Left renal pelvis (tissue), 4 donors: ENCODE measurements around the gene SLC39A11. TPM values are rescaled to one million over a fixed set of nuclear protein-coding genes. Genes with fewer than 3 reads are reported as not detected.
"Not testable (repeated sequence)": the region's sequence is repeated elsewhere in the genome, so short reads cannot be mapped to it uniquely, and the experiment has no call there.

Source experiments
- DNase-seq, 4 donors: peaks; one replicate each; pipeline ENCODE4 v3.0.0-alpha.2; 2013; ENCODE audit warnings: low read depth in 4 of 4, low spot score in 3 of 4
- polyA plus RNA-seq, 4 donors: library from polyadenylated mRNA; unstranded; fragments of 120-200 nt; gene quantifications; one replicate each; pipeline ENCODE4 v1.2.1, GENCODE V29; 2013; ENCODE audit not compliant: insufficient read length in 4 of 4

The SLC39A11 gene
- polyA plus RNA-seq, 4 donors = 11.7 to 28.4 (median 24.5) TPM

DNA sequence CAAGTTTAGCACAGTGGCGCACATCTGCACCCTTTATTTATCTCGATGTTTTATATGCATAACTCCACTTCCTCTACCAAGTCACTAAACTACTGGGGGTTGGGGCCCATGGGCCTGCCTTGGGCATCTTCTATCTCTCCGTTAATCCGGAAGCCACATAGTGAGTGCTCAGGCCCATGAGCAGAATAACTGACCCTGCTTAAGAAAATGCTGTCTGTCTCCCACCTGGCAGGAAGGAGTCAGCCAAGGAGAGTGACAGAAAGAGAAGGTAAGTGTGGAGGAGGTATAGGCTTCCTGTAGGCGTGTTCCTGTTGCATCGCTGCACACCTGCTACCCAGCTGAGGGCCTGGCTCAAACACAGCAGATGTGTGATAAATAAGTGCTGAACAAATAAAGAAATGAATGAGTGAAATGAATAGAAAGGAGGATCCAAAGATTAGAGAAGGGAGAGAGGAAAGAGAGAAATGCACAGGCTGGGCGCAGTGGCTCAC, 320.1 kb downstream of the SLC39A11 start:
- DNase-seq = no peak

DNA sequence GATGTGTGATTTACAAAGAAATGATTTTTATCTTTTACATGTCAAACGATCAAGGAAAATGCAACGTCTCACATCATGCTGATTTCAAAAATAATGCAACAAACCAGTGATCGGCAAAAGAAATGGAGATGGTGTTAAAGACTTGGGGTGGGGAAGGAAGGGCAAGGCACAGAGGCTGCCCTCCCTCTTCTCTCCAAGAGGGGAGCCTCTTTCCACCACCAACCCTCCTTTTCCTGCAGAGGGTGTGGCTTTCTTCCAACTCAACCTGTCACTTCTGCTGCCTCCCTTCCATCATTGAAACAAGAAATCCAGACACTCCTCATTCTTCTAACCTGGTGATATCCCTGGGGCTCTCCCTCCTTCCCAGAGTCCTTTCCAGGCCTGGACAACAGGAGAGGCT, 320.8 kb downstream of the SLC39A11 start:
- no peak for DNase-seq

DNA sequence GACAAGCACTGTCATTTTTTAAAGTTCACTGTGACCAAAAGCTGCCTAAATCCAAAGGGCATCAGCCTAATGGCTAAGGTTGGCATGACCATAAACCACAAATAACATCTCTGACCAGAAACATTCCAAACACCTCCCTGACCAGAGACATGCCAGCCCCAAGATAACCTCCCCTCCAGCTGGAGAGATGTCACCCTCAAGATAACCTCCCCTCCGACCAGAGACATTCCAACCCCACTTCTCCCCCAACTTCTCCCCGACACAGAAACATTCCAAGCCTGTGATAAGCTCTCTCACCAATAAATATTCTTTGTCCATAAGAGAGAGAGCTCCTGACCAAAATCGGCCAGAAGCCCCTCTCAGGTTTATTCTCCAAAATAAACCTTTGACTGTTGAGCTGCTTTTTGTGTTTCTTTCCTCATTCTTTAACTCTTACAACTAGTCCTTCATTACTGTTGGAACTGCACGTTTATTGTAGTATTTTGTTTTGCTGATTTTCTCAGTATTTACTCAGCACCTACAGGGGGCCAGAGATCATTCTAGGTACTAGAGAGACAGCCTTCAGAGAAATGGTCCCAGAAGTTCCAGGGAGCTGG, 325.6 kb downstream of the SLC39A11 start:
- no peak for DNase-seq

DNA sequence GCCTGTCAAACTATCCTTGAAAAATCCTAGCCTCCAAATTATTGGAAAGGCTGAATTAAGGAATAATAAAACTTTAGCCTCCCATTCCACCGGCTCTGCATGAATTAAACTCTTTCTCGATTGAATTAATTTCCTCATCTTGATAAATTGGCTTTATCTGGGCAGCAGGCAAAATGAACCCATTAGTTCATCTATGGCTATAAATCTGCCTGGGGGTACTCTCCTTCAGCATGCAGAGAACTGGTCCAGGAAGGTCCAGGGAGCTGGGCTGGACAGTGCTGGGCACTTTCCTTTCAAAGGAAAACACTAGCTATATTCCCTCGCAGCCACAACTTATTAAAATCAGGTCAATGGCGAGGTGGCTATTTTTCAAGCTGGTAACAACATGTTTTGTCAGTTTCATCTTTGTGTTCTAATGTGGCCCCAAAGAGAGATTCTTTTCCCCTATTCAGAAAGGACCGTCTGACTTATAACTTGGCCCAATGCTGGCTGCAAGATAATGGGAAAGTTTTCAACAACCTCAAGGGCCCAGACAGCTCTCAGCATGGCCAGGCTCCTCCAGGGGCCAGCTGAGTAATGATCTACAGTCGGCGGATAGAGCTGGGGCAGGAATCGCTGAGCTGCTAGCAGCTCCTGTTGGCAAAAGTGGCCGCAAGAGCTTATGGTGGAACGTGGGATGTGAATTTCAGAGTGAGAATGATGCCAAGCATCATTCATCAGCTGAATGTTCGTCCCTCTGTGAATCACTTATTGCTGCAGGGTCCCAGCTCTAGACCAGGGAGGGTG, 326.9 kb downstream of the SLC39A11 start:
- no peak for DNase-seq

DNA sequence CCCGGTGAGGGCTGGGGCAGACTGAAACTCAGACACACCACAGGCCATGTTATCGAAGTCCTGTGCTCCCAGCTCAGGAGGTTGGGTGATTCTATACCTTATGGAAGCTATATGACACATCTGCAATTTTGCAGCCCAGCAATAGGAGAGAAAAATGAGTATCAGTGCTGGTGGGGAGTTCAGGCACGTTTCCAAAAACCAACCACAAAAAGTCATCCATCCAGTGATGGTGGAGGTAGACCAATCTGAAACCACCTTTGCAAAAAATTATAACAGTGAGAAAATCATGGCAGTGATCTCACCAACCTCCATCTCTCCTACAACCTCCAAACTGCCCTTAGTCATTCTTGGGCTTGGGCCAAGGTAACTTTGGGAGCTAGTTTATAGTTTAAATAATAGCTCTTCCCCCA, 327.9 kb downstream of the SLC39A11 start:
- DNase-seq = no peak

DNA sequence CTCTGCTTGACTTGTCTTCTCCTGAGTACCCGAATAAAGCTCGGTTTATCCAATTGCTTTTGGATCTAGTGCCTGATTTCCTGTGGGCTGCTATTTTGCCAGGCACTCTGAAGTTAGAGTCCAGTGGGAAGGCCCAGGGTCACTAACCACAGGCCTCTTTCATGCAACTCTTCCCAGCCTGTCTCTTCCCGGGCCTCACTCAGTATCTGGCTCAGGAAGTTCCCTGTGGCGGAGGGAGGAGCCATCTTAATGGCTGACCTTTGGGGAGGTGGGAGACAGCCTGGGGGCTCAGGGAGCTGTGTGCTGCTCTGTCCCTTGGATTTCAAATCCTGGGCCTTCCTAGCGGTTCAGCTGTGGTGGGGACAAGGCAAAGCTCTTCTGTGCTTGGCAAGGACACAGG, 328.5 kb downstream of the SLC39A11 start:
- DNase-seq = no peak

DNA sequence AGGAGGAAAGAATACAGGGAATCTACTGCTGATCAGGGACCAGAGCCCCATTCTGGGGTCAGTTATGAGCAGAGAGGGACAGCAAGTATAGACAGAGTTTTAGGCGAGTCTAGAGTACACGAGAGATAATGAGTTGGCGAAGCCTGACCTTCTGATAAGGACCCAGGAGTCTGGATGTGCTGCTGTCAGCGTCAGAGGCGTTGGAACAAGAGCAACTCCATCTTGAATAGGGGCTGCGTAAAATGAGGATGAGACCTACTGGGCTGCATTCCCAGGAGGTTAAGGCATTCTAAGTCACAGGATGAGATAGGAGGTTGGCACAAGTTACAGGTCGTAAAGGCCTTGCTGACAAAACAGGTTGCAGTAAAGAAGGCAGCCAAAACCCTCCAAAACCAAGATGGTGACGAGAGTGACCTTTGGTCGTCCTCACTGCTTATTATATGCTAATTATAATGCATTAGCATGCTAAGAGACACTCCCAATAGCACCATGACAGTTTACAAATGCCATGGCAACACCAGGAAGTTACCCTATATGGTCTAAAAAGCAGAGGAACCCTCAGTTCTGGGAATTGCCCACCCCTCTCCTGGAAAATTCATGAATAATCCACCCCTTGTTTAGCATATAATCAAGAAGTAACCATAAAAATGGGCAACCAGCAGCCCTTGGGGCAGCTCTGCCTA, 330.5 kb downstream of the SLC39A11 start:
- not testable (repeated sequence) for DNase-seq

DNA sequence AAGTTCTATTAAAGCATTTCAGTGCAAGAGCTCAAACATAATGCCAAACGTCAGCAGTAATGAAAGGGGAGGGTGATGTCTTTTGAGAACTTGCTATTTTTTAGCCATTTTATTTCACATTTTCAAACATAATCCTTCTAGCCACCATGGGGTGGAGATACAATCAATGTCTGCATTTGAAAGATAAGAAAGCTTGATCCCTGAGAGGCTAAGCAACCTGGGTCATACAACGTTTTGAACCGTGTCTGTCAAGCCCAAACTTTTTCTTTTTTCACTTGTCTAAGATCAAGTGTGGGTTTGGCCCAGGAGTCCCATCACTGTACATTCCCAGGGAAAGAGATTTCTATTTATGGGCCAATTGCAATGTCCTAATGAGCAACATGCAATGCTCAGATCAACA, 331.1 kb downstream of the SLC39A11 start:
- DNase-seq = no peak

DNA sequence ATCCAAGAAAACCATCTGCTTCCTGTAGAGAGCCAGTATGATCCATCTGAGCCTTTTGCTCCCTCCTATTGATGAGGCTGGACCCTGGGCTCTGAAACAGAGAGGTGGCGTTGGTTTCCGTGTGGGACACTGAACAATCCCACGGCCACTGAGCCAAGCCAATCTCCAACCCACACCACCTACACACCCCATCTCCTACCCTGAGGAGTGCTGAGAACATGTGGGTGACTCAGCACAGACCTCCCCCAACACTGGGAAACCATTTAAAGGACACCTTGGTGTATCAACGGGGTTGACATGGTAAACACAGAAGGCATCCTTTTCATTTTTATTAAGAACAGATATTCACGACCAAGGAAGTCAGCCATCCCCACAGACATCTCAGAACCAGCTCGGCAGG, 332.1 kb downstream of the SLC39A11 start:
- DNase-seq = no peak

DNA sequence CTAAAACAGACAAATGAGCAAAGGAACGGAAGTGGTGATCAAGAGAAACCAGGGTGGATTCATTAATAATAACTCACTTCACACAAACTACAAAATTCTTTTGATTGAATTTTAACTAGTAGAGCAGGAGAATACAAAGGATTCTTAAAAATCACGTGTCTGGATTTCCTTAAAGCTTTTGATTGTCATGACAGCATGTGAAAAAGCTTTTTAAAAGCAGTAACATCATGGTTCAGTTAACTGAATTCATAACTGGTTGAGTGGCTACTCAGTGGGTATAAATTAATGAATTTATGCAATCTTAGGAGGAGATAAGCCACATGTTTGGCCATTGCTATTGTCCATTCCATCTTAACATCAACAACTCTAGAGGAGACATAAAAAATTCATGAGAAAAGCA, 333.2 kb downstream of the SLC39A11 start:
- DNase-seq = no peak

DNA sequence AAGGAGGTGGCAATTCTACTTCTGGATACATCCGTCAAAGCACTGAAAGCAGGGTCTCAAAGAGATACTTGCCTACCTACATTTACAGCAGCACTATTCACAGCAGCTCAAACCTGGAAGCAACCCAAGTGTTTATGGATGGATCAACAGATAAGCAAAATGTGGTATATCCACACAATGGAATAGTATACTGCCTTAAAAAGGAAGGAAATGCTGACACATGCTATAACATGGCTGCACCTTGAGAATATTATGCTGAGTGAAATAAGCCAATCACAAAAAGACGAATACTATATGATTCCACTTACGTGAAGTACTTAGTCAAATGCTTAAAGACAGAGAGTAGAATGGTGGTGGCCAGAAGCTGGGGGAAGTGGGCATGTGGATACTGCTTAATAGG, 336.2 kb downstream of the SLC39A11 start:
- DNase-seq = no peak

DNA sequence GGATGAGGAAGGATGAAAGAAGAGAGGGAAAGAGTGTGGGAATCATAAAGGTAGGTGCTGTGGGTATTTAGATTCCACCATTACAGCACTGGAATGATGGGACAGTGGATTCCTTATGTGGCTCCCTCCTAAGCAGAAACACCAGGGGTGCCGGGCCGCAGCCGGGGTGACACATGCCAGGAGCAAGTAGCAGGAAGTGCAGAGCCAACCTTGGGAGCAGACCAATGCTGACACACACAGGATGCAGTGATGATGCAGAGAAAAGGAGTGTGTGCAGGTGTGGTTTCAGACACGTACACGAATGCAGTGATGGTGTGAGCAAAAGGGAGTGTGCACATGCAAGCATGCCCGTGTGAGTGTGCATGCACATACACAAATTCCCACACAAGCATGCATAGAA, 338.0 kb downstream of the SLC39A11 start:
- no peak for DNase-seq

DNA sequence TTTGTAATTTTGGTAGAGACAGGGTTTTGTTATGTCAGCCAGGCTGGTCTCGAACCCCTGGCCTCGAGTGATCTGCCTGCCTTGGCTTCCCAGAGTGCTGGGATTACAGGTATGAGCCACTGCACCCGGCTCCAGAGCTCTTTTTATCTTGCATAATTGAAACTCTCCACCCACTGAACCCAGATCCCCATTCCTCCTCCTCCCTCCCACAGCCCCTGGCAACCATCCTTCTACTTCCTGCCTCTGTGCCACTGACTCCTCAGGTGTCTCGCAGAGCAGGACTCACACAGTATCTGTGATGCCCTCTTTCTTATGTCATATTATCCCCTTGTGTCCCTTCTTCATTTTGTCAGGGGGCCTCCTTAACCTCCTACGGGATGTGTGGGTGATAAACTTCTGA, 340.7 kb downstream of the SLC39A11 start:
- no peak for DNase-seq

DNA sequence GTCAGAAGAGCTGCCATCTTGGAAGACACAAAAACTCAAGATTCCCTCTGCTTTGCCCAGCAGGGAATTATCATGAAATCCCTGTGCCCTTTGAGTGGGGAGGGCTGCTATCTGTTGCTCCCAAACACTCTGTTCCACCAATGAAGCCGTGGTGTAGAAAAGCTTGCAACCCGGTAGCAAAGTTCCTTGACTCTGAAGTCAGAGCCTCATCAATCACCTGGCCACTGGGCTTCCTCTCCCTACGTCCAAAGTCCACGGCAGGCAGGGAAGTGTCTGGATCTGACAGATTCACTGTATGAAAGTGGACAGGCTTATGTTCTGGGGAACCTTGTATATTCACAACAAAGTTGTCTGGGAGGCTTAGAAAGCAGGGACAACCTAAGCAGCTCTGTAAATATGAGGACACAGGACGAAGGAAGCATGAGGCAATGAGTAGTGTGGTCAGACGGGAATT, 343.3 kb downstream of the SLC39A11 start:
- no peak for DNase-seq

DNA sequence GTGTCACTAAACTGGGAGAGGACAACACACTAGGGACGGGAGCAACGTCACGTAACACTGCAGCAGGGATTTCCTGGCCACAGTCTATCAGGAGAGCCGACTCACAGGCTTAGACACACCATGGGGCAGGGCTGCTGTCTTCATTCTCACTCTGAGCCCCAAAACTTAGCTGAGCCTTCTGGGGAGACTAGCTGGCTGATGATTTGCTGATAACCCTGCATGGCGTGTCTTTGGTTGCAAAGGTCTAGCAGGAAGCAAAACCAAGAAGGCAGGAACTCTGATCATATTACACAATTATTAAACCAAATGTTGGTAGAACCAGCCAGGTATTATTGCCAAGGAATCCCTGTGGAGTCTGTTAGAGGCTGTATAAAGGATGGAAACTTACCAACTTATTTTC, 345.0 kb downstream of the SLC39A11 start:
- DNase-seq = no peak

DNA sequence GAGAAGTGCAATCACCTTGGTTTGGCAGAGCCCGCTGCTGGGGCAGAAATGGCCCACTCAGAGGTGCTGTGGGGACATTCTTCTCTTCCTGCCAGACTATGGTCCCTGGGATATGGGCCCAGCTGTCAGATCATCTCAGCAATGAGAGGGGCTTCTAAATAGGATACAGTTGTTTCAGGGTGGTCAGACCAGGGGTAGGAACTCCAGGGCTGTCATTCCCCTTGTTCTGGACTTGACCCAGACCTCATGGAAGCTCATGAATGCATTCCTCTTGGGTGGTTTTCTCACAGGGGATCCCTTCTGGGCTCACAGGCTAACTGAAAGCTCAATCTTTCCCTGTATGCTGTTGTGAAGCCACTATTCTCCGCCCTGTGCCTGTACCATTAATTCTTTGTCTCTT, 347.2 kb downstream of the SLC39A11 start:
- DNase-seq = no peak

DNA sequence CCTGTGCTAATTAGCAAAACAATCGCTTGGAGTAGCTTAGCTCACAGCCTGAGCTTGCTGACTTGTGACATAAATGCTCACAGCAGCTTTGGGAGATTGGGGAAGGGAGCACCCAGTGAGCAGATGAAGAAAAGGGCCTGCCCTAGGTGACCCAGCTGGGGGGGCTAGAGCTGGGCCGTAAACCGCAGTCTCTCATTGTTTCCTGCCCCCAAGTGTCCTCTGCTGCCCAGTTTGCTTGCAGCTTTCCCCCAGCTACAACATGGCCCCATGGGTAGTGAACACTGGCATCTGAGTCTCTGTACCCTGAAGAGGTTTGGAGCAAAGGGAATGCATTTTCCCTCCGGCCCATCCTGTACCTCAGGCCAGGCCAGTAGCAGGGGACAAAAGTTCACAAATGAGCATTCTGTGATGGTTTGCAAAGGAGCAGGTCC, 349.4 kb downstream of the SLC39A11 start:
- DNase-seq = no peak

DNA sequence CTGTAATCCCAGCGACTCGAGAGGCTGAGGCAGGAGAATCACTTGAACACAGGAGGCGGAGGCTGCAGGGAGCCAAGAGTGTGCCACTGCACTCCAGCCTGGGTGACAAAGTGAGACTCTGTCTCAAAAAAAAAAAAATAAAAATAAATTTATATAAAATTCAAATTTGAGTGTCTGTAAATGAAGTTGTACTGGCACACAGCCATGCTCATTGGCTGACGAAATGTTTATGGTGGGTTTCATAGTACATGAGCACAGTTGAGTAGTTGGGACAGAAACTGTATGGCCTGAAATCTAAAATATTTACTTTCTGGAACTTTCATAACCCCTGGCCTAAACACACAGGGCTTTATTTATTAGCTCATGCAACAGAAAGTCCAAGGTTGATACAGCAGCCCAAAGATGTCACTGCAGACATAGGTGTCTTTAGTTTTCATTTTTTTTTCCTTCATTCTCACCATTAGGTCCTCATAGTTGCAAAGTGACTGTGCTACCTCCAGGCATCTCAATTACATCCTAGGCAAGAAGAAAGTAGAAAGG, 355.3 kb downstream of the SLC39A11 start:
- DNase-seq = no peak

DNA sequence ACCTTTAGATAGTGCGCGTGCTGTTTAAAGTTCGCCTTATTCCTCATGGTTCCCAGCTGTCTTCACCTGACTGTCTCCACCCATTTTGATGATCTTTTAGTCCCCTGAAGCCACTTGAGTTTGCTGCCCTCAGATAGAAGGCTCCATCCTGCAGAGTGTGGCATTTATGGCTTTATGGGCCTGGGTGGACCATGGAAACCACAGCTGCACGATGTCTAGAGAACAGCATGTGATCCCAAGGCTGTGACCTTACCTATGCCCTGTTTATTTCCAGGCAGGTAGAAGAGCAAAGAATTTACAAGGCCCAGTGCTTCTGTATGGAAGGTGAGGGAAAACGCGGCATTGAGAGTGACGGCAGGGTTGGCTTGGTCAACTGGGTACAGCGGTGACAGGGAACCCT, 356.9 kb downstream of the SLC39A11 start:
- no peak for DNase-seq

DNA sequence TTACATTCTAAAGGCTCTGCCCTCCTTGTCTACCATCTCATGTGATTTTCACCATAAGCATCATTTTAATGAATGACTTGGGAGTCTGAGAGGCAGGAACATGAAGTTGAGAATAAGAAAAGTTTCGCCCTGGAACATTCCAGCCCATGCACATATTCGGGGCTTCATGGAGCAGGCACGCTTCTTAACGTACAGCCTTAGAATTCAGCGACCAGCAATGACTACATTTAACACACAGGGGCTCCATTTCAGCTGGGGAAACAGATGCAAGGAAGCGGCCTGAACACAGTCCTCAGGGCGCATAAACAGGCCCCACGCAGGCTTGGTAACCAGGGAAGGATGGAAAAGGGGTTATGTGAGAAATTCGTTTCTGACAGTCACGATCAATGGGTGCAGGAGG, 357.4 kb downstream of the SLC39A11 start:
- DNase-seq = no peak

DNA sequence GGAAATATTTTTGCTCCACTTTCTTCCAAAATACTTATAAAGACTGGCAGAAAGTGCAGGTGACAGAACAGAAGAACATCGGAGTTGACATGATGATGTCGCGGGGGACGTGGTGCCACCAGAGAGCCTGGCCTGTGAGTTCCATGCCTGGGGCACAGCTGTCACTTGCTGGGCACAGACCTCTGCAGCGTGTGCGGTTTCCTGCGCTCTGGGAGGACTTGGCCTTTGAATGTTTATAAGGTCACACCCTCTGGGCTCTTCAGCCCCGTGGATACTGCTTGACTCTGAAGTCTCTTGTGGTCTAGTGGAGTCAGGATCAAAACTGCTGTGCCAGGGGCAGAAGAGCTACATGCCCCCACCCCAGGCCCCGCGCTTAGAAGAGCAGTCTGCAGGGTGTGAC, 357.9 kb downstream of the SLC39A11 start:
- DNase-seq = no peak
